GM19351 (cell line): ENCODE measurements around the gene SLC40A1.
"Not testable (repeated sequence)": the region's sequence is repeated elsewhere in the genome, so short reads cannot be mapped to it uniquely, and the experiment has no call there.

Experiments used
- ATAC-seq: cut with Tn5 transposase; IDR thresholded peaks from one replicate; pipeline ENCODE4 v1.9.1; 2021; ENCODE audit warnings: mild to moderate bottlenecking, moderate library complexity; ENCODE audit not compliant: unreplicated experiment

SLC40A1 gene

DNA sequence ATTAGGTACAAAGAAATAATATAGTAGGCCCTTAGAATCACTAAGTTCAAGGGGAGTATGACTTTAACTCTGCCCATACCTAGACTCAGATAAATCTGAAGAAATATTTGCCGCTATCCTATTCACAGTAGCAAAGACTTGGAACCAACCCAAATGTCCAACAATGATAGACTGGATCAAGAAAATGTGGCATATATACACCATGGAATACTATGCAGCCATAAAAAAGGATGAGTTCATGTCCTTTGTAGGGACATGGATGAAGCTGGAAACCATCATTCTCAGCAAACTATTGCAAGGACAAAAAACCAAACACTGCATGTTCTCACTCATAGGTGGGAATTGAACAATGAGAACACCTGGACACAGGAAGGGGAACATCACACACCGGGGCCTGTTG lies 21.1 kb upstream of the SLC40A1 start:
- not testable (repeated sequence) for ATAC-seq

- no peak for ATAC-seq
Measured at GRCh38 chr2:189601043-189601442, 20.5 kb upstream of the SLC40A1 start.

- ATAC-seq: no peak
Measured at GRCh38 chr2:189599245-189599644, 18.7 kb upstream of the SLC40A1 start.

DNA sequence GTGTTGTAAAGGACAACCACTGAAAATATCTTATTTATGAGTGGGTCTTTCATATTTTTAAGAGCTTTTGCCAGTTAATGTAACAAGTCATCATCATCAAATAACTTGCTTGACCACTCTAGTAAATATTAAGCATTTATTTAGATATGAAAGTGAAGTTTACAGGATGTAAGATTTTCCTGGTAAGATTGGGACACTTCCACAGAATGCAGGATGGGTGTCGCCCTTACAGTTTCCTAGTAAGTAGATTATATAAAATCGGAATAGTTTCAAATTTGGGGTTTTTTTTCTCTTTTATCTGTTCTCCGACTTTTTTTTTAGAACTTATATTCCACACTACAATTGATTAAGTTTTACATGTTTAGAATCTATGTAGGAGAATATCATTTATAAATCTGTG lies 14.8 kb upstream of the SLC40A1 start:
- no peak for ATAC-seq

- no peak for ATAC-seq
Measured at GRCh38 chr2:189594305-189594704, 13.7 kb upstream of the SLC40A1 start.

GRCh38 chr2:189593115-189593514 lies 12.5 kb upstream of the SLC40A1 start:
- no peak for ATAC-seq

DNA sequence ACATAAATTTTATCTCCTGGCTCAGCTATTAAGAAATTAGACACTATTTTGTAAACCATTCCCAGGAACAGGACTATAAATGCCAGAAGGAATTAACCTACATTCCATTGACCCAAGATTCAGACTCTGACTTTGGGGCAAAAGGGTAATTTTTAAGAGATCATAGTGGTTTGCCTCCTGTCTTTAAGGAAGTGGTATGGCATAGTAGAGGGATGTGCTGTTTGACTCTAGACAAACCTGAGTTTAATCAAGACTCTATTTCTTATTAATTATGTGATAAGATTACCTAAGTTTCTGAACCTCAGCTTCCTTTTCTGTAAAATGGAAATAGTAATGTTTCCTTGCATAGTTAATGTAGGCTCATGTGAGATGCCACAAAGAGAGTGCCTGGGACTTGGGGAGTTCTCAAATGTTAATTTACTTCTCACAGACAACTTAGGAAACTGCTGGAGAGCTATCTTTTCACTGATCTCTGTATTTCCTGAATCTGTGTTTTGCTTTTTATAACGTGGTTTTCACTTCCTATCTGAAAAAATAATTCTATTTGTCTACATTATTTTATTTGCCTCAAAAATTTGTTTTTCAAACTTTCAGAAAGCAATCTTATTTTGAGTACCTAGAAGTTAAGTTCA lies 11.9 kb upstream of the SLC40A1 start:
- no peak for ATAC-seq

- ATAC-seq: no peak
Measured at GRCh38 chr2:189587780-189588179, 7.2 kb upstream of the SLC40A1 start.

GRCh38 chr2:189585226-189585756 lies 4.7 kb upstream of the SLC40A1 start:
- ATAC-seq: no peak

DNA sequence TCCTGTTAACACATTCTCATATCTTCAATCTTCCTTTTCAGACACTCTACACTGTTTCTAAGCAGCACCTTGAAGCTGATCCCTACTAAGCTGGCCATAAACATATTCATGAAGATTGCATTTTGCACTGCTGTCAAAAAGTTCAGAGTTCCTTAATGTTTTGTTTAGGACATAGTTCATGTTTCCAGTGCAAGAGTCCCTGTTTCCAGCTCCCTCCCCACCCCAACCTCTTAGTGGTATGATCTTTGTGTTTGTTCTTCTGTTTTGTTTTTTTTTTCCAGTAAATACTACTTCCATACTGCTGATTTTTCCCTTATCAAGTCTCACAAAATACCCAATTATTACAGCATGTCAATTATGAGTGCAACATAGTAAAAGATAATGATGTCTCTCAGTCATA lies 4.1 kb upstream of the SLC40A1 start:
- ATAC-seq: no peak

DNA sequence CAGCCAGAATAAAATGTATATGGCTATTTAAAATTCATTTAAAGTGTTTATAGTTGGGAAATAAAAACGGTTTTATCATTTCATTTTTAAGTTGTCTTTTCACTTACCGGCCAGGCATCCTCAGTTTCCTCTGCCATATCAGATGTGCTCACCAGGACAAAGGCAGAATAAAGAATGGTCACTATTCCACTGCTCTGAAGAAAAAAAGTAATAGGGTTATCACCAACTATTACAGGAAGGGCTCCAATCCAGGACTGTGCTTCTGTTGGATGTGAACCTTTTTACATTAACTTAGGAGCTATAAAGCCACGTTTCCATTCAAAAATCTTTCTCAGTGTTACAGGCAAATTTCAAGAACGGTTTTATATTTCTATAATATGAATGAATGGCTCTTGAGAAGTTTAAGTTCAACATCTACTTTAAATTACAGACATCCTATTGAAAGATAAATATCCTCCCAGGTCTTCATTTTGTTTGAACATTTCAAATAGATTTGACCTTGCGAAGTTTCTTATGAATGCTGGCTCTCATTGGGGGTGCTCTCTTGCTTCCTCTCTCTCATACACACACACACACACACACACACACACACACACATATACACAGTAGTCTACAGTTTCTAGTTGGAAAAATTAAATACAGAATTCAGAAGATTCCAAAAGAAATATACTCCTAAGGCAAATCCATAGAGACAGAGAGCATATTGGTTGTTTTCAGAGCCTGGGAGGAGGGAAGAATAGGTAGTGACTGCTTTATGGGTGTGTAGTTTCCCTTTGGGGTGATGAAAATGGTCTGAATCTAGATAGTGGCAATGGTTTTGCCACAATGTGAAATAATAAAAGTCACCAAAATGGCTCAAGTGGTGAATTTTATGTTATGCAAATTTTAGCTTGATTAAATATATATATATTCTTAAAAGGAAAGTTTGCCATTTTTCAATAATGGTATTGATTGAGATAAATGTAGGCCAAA lies 2.9 kb upstream of the SLC40A1 start:
- no peak for ATAC-seq

- no peak for ATAC-seq
Measured at GRCh38 chr2:189582809-189583192, 2.2 kb upstream of the SLC40A1 start.

DNA sequence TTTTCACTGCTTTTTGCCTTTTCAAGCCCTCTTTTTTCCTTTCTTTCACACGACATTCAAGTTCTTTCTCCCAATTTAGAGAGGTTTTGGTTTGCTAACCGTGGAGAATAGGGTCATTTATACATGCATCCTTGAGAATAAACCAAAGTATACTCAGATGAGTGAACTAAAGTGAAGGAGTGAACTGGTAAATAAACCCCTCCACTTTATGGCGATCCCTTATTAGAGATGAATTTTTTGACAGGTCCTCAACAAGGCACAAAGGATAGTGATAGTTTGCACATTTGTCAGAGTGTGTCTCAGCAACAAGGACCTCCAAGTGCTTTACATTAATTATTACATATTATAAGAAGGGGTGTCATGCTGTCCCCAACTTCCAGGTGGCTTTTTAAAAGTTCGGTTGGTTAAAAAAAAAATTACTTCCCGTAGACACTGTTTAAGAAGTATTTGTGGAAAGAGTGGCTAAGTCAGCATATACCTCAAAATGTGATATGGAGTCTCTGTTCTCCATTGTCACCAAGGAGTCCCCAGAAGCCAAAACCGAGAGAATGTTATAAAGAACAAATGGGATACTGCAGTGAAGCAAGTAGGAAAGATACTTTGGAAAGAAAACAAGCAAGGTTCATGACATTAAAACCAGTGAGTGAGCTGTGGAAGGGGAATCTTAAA lies 1.7 kb upstream of the SLC40A1 start:
- no peak for ATAC-seq

GRCh38 chr2:189581354-189582139 lies 961 bp upstream of the SLC40A1 start:
- ATAC-seq: peak; percentile 8

DNA sequence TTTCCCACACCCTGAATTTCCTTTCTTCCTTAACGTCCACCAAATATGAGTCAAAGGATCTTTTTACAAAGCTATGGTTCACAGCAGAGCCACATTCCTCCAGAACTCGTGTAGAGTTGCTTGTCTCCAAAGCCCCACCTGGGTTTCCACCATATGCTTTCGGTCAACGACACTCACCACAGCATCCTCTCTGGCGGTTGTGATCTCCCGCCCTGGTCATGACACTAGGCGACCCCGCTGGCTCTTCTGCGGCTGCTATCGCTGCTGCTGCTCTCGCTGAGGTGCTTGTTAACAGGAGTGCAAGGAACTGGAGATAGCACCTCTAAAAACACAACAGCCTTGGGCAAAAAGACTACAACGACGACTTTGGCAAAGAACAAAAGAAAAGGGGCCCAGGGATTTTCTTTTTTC lies 340 bp downstream of the SLC40A1 start:
- no peak for ATAC-seq

DNA sequence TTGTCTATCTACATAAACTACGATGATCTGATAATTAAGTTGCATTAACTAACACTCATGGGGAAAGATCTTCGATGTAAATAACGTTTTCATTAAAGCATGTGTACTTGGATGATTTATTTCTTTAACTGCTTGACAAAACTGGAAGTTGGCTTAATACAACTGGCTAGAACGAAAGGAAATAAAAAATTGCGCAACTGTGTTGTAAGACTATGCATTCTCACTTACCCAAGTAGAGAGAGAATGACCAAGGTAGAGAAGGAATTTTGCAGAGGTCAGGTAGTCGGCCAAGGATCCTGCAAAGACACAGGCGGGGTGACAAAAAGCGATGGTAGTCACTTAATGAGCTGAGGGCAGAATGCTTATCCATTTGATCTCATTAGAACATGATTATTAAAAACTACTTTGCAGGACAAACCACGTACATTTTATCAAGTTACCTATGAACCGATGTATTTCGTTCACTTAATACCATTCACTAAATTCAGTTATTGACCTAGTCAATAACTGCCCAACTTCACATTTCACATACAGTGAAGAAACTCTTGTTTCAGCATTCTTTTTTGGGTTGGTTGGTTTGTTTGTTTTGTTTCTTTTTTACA lies 900 bp downstream of the SLC40A1 start:
- no peak for ATAC-seq

DNA sequence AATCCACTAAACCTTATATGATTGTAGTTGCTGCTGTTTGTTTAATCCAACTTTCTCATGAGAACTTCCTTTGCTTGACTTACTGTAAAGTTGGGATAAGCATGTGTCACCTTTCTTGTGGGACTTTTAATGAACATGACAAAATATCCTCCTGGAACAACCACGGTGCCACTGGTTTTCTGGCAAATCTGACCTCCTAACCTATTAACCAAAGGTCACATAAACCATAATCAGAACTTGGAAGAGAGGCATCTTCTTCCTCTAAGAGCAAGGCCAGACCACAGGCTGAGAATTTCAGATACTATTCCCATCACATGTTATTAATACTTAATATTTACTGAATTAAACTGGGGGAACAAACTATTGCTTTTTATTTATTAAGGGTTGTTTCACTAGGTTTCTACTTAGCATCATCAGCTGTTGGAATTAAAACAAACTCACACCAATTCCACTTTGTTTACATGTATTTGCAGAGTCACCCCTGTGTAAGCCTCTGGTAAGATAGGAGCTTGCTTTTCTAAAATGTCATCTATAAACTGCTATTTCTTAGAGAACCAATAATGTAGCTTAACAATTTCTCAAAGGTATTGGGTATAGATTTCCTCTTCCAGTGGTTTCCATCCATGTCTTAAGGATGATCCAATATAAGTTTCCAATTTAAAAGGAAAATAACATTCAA lies 2.2 kb downstream of the SLC40A1 start:
- ATAC-seq: no peak

- ATAC-seq: no peak
Measured at GRCh38 chr2:189577121-189577520, 3.5 kb downstream of the SLC40A1 start.

GRCh38 chr2:189576396-189576795 lies 4.2 kb downstream of the SLC40A1 start:
- no peak for ATAC-seq
